ENCODE measurements around the gene MCM3AP.

MCM3AP gene

GRCh38 chr21:46285206-46285661, at the start of gene MCM3AP:
Gene MCM3AP, minus strand, starts transcription at chr21:46285611. Its CDS starts 325 bp downstream, at chr21:46285286.
- no peak for DNase-seq (ENCODE audit: low read depth)

- no peak for DNase-seq (ENCODE audit: low read depth)
Observed at GRCh38 chr21:46334351-46335140, 49.1 kb upstream of the MCM3AP start.

- no peak for DNase-seq (ENCODE audit: low read depth)
Observed at GRCh38 chr21:46329796-46330195, 44.4 kb upstream of the MCM3AP start.

GRCh38 chr21:46328151-46328550, 42.7 kb upstream of the MCM3AP start:
- DNase-seq (ENCODE audit: low read depth) = no peak

GRCh38 chr21:46327711-46328110, 42.3 kb upstream of the MCM3AP start:
- DNase-seq (ENCODE audit: low read depth) = no peak

GRCh38 chr21:46326110-46326703, 40.8 kb upstream of the MCM3AP start:
- DNase-seq (ENCODE audit: low read depth) = no peak

- peak; percentile 37 for DNase-seq (ENCODE audit: low read depth)
Observed at GRCh38 chr21:46325073-46325912, 39.9 kb upstream of the MCM3AP start.

GRCh38 chr21:46324390-46325072, 39.1 kb upstream of the MCM3AP start:
- peak; percentile 81 for DNase-seq (ENCODE audit: low read depth)

- peak; percentile 98 for DNase-seq (ENCODE audit: low read depth)
Observed at GRCh38 chr21:46323710-46324389, 38.4 kb upstream of the MCM3AP start, which contains the start of the genes C21orf58 and PCNT. Gene C21orf58, minus strand, starts transcription at chr21:46323870. Its CDS starts 1,132 bp downstream, at chr21:46322738. Gene PCNT, plus strand, starts transcription at chr21:46324156. Its CDS starts 73 bp downstream, at chr21:46324229.

- no peak for DNase-seq (ENCODE audit: low read depth)
Observed at GRCh38 chr21:46323227-46323709, 37.9 kb upstream of the MCM3AP start.

- DNase-seq (ENCODE audit: low read depth) = peak; percentile 15
Observed at GRCh38 chr21:46322351-46323226, 37.2 kb upstream of the MCM3AP start.

GRCh38 chr21:46320331-46320801, 35.0 kb upstream of the MCM3AP start:
- no peak for DNase-seq (ENCODE audit: low read depth)

- DNase-seq (ENCODE audit: low read depth) = no peak
Observed at GRCh38 chr21:46319186-46319585, 33.8 kb upstream of the MCM3AP start.

- no peak for DNase-seq (ENCODE audit: low read depth)
Observed at GRCh38 chr21:46318464-46318845, 33.0 kb upstream of the MCM3AP start.

GRCh38 chr21:46317710-46318463, 32.5 kb upstream of the MCM3AP start:
- DNase-seq (ENCODE audit: low read depth) = no peak

- no peak for DNase-seq (ENCODE audit: low read depth)
Observed at GRCh38 chr21:46316708-46317324, 31.4 kb upstream of the MCM3AP start.

- DNase-seq (ENCODE audit: low read depth) = no peak
Observed at GRCh38 chr21:46314441-46315020, 29.1 kb upstream of the MCM3AP start.

GRCh38 chr21:46312949-46313348, 27.5 kb upstream of the MCM3AP start:
- no peak for DNase-seq (ENCODE audit: low read depth)

All from fibroblast of gingiva (primary cell).